Activated CD4-positive, alpha-beta T cell treated with anti-CD3 and anti-CD28 coated beads for 4 hours (primary cell): Measurements from ENCODE around the gene LRTM1.

Source experiments
- DNase-seq, 2 donors: peaks; one replicate each; pipeline ENCODE4 v3.0.0-alpha.2; 2020

LRTM1 gene

GRCh38 chr3:54928046-54928770, at the start of gene LRTM1:
Gene LRTM1, minus strand, starts transcription at chr3:54928059. Its CDS starts 148 bp downstream, at chr3:54927911.
- DNase-seq: no peak

GRCh38 chr3:54977439-54977838, 49.6 kb upstream of the LRTM1 start:
- DNase-seq: no peak

- no peak for DNase-seq
These were observed 43.0 kb upstream of the LRTM1 start for GRCh38 chr3:54970895-54971294.

GRCh38 chr3:54969652-54970051, 41.8 kb upstream of the LRTM1 start:
- no peak for DNase-seq

- DNase-seq: no peak
These were observed 40.8 kb upstream of the LRTM1 start for GRCh38 chr3:54968546-54969172.

- DNase-seq: no peak
These were observed 39.9 kb upstream of the LRTM1 start for GRCh38 chr3:54967731-54968161.

- DNase-seq: no peak
These were observed 39.1 kb upstream of the LRTM1 start for GRCh38 chr3:54966979-54967378.

GRCh38 chr3:54965746-54966145, 37.9 kb upstream of the LRTM1 start:
- DNase-seq: no peak

- DNase-seq: no peak
These were observed 36.2 kb upstream of the LRTM1 start for GRCh38 chr3:54964081-54964480.

GRCh38 chr3:54963641-54964040, 35.8 kb upstream of the LRTM1 start:
- no peak for DNase-seq

GRCh38 chr3:54962200-54962599, 34.3 kb upstream of the LRTM1 start:
- DNase-seq: no peak

GRCh38 chr3:54960701-54961100, 32.8 kb upstream of the LRTM1 start:
- DNase-seq: no peak

GRCh38 chr3:54960082-54960481, 32.2 kb upstream of the LRTM1 start:
- no peak for DNase-seq

GRCh38 chr3:54957711-54958110, 29.9 kb upstream of the LRTM1 start:
- no peak for DNase-seq

- no peak for DNase-seq
These were observed 28.1 kb upstream of the LRTM1 start for GRCh38 chr3:54955941-54956340.

- no peak for DNase-seq
These were observed 27.6 kb upstream of the LRTM1 start for GRCh38 chr3:54955496-54955895.

GRCh38 chr3:54954521-54954920, 26.7 kb upstream of the LRTM1 start:
- no peak for DNase-seq

- no peak for DNase-seq
These were observed 26.2 kb upstream of the LRTM1 start for GRCh38 chr3:54954022-54954421.

- no peak for DNase-seq
These were observed 23.5 kb upstream of the LRTM1 start for GRCh38 chr3:54951405-54951804.

GRCh38 chr3:54950391-54951003, 22.6 kb upstream of the LRTM1 start:
- no peak for DNase-seq

- no peak for DNase-seq
These were observed 21.7 kb upstream of the LRTM1 start for GRCh38 chr3:54949491-54950044.

- DNase-seq: no peak
These were observed 14.0 kb upstream of the LRTM1 start for GRCh38 chr3:54941690-54942362.

- no peak for DNase-seq
These were observed 13.1 kb upstream of the LRTM1 start for GRCh38 chr3:54940971-54941370.
